Lower lobe of right lung (tissue), 2 donors: ENCODE data around the gene TBC1D4. TPM values are rescaled to one million over a fixed set of nuclear protein-coding genes. Genes with fewer than 3 reads are reported as not detected.

Experiments used
- ATAC-seq, 2 donors: fragments of 200-7000 bp; cut with Tn5 transposase; one replicate each; pipeline ENCODE4 v1.9.1; 2020 to 2022; ENCODE audit warnings: mild to moderate bottlenecking in 2 of 2, moderate library complexity in 2 of 2
- DNase-seq: peaks from one replicate; pipeline ENCODE4 v3.0.0-alpha.2; 2020
- H3K27ac ChIP-seq: fragments of 200-600 bp; one replicate; pipeline ENCODE4 v1.8.0; 2022
- H3K27me3 ChIP-seq: fragments of 200-600 bp; one replicate; pipeline ENCODE4 v1.8.0; 2022; ENCODE audit warnings: low read depth
- H3K36me3 ChIP-seq: fragments of 200-600 bp; one replicate; pipeline ENCODE4 v1.8.0; 2022; ENCODE audit warnings: mild to moderate bottlenecking
- H3K4me1 ChIP-seq: fragments of 200-600 bp; one replicate; pipeline ENCODE4 v1.8.0; 2022
- H3K4me3 ChIP-seq: fragments of 200-600 bp; one replicate; pipeline ENCODE4 v1.8.0; 2022; ENCODE audit warnings: mild to moderate bottlenecking
- H3K9me3 ChIP-seq: fragments of 200-600 bp; one replicate; pipeline ENCODE4 v1.8.0; 2022
- intact Hi-C: fragments of 100-400 bp; cut with DNase I; formaldehyde crosslinking; loops from one replicate; pipeline ENCODE4 v1.11.0; 2022
- total RNA-seq: library from RNA; stranded (reverse); fragmentation: NEBNext Ultra II Directional; extraction: Animal tissue kit (Norgen Biotek cat#: 25700); gene quantifications from one replicate; pipeline ENCODE4 v1.2.1, GENCODE V29; 2021
- TF ChIP-seq, protein P1 (sequence below): fragments of 200-600 bp; IDR thresholded peaks from one replicate; pipeline ENCODE4 v1.8.0; 2022; ENCODE audit warnings: antibody characterized with exemption, mild to moderate bottlenecking
- donor health status: DM: no; HTN: yes; CAD: no; lungs with severe emphysema.

TBC1D4 gene
- total RNA-seq, 1 donor from 2014 or later, result 30.4 TPM

DNA sequence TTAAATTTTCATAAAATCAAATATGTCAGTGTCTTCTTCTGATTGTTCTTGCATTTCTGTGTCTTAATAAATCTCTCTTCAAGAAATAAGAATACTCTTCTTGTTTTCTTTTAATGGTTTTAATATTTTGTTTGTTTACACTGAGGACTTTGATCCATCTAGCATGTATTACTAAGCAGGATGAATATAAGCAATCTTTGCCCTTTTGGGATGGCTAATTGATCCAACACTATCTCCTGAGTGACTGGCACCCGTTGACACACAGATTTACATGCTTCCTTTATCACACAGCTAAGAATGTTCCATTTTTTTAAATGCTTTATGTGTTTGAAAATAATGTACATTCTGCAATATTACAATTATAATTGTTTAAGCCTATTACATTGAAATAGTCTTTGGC is 134.5 kb downstream of the TBC1D4 start:
- intact Hi-C loops, result no loop called here
- H3K4me3 ChIP-seq, result no peak overlapping the region
- H3K4me1 ChIP-seq, result no peaks in the 10 kb centered on the region
- ATAC-seq (no peak), DNase-seq (no peak)
- TF ChIP-seq, protein P1, sequence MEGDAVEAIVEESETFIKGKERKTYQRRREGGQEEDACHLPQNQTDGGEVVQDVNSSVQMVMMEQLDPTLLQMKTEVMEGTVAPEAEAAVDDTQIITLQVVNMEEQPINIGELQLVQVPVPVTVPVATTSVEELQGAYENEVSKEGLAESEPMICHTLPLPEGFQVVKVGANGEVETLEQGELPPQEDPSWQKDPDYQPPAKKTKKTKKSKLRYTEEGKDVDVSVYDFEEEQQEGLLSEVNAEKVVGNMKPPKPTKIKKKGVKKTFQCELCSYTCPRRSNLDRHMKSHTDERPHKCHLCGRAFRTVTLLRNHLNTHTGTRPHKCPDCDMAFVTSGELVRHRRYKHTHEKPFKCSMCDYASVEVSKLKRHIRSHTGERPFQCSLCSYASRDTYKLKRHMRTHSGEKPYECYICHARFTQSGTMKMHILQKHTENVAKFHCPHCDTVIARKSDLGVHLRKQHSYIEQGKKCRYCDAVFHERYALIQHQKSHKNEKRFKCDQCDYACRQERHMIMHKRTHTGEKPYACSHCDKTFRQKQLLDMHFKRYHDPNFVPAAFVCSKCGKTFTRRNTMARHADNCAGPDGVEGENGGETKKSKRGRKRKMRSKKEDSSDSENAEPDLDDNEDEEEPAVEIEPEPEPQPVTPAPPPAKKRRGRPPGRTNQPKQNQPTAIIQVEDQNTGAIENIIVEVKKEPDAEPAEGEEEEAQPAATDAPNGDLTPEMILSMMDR, result no peak
- no peak overlapping the region for H3K27ac ChIP-seq
- H3K36me3 ChIP-seq, result peaks cover 11% of the 10 kb centered on the region
- H3K9me3 ChIP-seq, result no peaks in the 10 kb centered on the region
- H3K27me3 ChIP-seq, result no peaks in the 10 kb centered on the region

GRCh38 chr13:75345193-75345592 is 136.8 kb downstream of the TBC1D4 start:
- H3K36me3 ChIP-seq, result peaks cover 27% of the 10 kb centered on the region
- DNase-seq (no peak), ATAC-seq (no peak)
- intact Hi-C loops, result no loop called here
- H3K9me3 ChIP-seq, result no peaks in the 10 kb centered on the region
- TF ChIP-seq, protein P1, result no peak
- no peak overlapping the region for H3K4me3 ChIP-seq
- no peak overlapping the region for H3K27ac ChIP-seq
- no peaks in the 10 kb centered on the region for H3K27me3 ChIP-seq
- no peaks in the 10 kb centered on the region for H3K4me1 ChIP-seq

DNA sequence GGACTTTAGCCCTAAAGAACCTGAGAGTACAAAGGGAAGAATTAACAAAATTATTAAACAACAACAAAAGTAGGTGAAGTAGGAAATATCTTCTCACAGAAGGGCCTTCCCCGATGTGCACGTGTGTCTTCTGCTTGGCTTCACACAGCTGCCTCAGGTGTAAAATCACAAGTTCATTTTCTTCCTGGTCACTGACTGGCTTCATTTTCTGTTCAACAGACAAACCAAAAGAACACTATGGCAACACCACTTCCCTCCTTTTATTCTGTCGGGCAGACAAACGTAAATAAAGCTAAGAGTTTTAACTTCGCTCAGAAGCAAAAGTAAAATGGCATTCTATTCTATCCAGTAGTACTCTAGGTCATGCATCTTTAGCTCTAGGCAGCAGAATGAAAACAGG is 140.9 kb downstream of the TBC1D4 start:
- no peak for ATAC-seq
- H3K9me3 ChIP-seq, result no peaks in the 10 kb centered on the region
- intact Hi-C loops, result no loop called here

GRCh38 chr13:75339635-75340374 is 142.2 kb downstream of the TBC1D4 start:
- Histone ChIP-seq H3K27me3 (no peaks in the 10 kb centered on the region), H3K4me3 (no peak overlapping the region), H3K9me3 (no peaks in the 10 kb centered on the region), H3K4me1 (no peaks in the 10 kb centered on the region), H3K36me3 (peaks cover 32% of the 10 kb centered on the region), H3K27ac (no peak overlapping the region)
- ATAC-seq (no peak), DNase-seq (no peak)
- intact Hi-C loops, result no loop called here
- TF ChIP-seq, protein P1, result no peak

More for the DNA sequence above, 140.9 kb downstream of the TBC1D4 start:
- H3K4me3 ChIP-seq, result no peak overlapping the region
- H3K27me3 ChIP-seq, result no peaks in the 10 kb centered on the region
- peaks cover 24% of the 10 kb centered on the region for H3K36me3 ChIP-seq
- TF ChIP-seq, protein P1, result no peak
- no peak overlapping the region for H3K27ac ChIP-seq
- no peak for DNase-seq
- no peaks in the 10 kb centered on the region for H3K4me1 ChIP-seq

DNA sequence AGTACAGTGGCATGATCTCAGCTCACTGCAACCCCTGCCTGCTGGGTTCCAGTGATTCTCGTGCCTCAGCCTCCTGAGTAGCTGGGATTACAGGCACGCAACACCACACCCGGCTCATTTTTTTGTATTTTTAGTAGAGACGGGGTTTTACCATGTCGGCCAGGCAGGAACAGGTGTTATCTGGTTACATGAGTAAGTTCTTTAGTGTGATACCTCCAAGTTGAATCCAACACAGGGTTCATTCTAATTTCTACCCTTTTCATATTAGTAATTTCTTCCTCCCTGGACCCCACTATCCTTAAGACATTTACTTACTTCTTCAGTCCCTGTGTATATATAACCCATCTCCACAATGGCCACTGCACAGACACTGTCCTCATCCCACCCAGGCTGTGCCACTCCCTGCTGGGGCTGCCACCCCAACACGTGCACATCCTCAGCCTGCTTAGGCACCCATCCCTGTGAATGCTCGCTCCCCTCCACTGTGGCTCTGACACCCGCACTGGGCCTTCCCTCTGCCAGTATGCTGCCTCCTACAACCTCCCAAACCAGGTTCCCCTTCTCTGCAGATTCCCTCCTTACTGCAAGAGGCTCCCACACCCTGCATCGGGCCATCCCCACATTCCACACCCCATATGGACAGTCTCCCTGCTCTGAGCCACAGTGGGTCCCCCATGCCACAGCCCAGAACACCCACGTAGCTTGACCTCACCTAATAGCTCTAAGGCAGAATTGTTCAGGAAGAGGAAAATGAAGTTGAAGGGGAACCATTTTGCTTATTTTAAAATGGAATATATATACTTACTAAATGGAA is 147.1 kb downstream of the TBC1D4 start:
- ATAC-seq (no peak), DNase-seq (no peak)
- H3K4me1 ChIP-seq, result no peaks in the 10 kb centered on the region
- no peaks in the 10 kb centered on the region for H3K9me3 ChIP-seq
- peaks cover 15% of the 10 kb centered on the region for H3K36me3 ChIP-seq
- H3K27ac ChIP-seq, result no peak overlapping the region
- H3K27me3 ChIP-seq, result no peaks in the 10 kb centered on the region
- H3K4me3 ChIP-seq, result no peak overlapping the region
- TF ChIP-seq, protein P1, result no peak
- intact Hi-C loops, result no loop called here
